ENCODE measurements around the gene TLL1.

TLL1 gene

GRCh38 chr4:165894159-165894558, 21.1 kb downstream of the TLL1 start:
- DNase-seq (ENCODE audit: low read depth in 3 of 3): no peak

- DNase-seq (ENCODE audit: low read depth in 3 of 3): no peak
Measured at GRCh38 chr4:165905405-165906027, 32.5 kb downstream of the TLL1 start.

GRCh38 chr4:165906272-165906671, 33.2 kb downstream of the TLL1 start:
- no peak for DNase-seq (ENCODE audit: low read depth in 3 of 3)

DNA sequence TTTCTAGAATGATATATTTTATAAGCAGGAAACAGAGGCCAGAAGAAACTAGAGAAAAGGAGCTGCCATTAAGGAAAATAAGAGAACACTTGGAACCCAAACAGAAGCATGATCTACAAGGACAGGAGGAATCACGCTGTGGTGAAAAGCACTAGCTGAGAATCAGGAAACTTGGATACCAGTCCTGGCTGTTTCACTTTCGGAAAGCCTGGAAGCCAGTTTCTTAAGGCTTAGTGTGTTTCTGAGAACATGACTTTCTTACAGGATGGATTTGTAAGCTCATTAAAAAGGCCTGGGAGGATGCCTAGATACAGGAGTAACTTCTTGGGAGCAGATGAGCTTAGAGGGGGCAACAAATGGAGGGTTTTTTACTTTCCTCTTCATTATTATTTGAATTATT, 36.9 kb downstream of the TLL1 start:
- DNase-seq (ENCODE audit: low read depth in 3 of 3): no peak

DNA sequence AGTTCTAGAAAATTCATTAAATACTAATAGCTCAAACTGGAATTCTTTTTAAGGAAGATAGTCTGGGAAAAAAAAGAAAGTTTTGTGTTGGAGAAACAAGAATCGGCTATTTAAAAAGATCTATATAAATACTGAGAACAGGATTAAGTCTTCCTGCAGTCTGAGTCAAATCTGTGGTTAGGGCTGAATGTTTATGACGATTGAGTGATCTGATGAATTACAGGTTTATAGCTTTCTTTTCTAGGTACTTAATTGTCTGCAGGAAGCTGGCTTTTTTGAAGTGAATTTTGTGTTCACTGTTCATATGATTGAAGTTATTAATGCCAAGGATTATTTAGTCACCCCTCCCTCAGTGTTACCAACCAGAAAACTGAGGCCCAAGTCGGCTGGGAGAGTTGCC, 42.2 kb downstream of the TLL1 start:
- no peak for DNase-seq (ENCODE audit: low read depth in 3 of 3)

DNA sequence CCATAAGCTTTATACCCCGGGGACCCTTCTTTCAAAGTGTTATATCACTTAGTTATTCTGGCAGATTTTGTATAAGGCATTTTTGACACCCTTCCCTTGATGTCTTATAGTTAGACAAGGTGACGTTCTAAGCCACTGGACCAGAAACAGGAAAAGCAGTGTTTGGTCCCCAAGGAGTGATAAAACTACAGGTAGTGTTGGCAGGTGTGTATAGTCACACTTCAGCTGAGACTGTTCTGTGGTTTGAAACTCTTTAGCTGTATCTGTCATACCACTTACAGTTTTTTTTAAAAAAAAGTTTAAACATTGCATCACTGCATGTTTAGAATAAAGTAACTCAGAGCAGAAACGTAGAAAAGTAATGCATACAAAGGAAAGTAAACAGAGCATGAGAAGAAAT, 48.5 kb downstream of the TLL1 start:
- no peak for DNase-seq (ENCODE audit: low read depth in 3 of 3)

GRCh38 chr4:165922747-165923146, 49.7 kb downstream of the TLL1 start:
- no peak for DNase-seq (ENCODE audit: low read depth in 3 of 3)

DNA sequence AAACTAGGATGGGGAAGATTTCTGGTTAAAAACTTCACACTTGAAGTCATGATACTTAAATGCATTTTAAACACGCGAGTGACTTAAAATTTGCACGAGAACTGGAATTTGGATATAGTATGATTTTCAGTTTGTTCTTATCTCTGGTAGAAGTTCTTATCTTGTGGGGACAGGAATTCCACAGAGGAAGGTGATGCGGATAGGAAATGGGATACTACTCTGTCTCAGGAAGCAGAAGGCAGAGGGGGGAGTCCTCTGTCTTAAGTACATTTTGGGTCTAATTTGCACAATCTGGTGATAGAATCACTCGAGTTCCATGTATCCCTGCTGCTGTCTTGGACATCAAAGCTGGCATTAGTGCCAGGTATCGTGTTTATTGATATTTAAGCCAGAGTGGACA, 53.3 kb downstream of the TLL1 start:
- DNase-seq (ENCODE audit: low read depth in 3 of 3): no peak

- no peak for DNase-seq (ENCODE audit: low read depth in 3 of 3)
Measured at GRCh38 chr4:165927366-165927765, 54.3 kb downstream of the TLL1 start.

DNA sequence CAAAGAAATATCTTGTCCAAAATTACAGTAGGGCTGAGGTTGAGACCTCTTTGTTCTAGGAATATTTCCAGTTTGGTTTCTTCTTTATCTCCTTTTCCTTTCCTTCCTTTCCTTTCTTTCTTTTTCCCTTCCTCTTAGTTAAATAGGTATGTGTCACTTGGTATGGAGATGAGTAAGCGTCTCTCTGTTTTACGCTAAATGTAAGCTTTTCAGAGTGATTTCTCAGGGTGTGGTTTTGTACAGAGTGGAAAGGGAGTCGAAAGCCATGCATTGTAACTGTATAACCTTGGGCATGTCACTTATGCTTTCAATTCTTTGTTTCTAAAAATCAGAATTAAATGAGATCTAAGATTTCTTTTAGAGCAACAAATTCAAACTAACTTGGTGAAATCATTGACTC, 54.8 kb downstream of the TLL1 start:
- no peak for DNase-seq (ENCODE audit: low read depth in 3 of 3)

- DNase-seq (ENCODE audit: low read depth in 3 of 3): no peak
Measured at GRCh38 chr4:165928601-165929000, 55.6 kb downstream of the TLL1 start.

- DNase-seq (ENCODE audit: low read depth in 3 of 3): no peak
Measured at GRCh38 chr4:165929662-165930061, 56.6 kb downstream of the TLL1 start.

- DNase-seq (ENCODE audit: low read depth in 3 of 3): no peak
Measured at GRCh38 chr4:165931741-165932140, 58.7 kb downstream of the TLL1 start.

- no peak for DNase-seq (ENCODE audit: low read depth in 3 of 3)
Measured at GRCh38 chr4:165944900-165945299, 71.9 kb downstream of the TLL1 start.

- DNase-seq (ENCODE audit: low read depth in 3 of 3): no peak
Measured at GRCh38 chr4:165945991-165946390, 73.0 kb downstream of the TLL1 start.

- no peak for DNase-seq (ENCODE audit: low read depth in 3 of 3)
Measured at GRCh38 chr4:165947019-165947418, 74.0 kb downstream of the TLL1 start.

- no peak for DNase-seq (ENCODE audit: low read depth in 3 of 3)
Measured at GRCh38 chr4:165953181-165953580, 80.1 kb downstream of the TLL1 start.

DNA sequence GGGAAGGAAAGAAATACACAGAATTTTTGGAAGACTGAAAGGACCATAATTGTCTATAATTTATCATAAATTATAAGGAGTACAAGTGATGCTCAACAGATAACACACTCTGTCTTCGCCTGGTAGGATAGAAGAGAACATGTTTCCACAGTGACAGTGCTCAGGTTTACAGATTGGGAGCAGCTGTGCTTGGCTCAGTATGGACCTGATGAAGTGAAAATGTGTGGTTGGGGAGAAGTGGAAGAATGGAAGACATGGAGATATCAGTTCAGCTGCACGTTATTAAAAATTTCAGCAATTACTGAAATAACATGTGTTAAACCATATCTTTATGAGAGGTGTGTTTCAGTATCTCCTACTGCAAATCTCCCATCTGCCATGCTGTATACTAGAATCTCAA, 90.6 kb downstream of the TLL1 start:
- no peak for DNase-seq (ENCODE audit: low read depth in 3 of 3)

GRCh38 chr4:165964591-165964990, 91.6 kb downstream of the TLL1 start:
- DNase-seq (ENCODE audit: low read depth in 3 of 3): no peak

- no peak for DNase-seq (ENCODE audit: low read depth in 3 of 3)
Measured at GRCh38 chr4:165965503-165965902, 92.5 kb downstream of the TLL1 start.

DNA sequence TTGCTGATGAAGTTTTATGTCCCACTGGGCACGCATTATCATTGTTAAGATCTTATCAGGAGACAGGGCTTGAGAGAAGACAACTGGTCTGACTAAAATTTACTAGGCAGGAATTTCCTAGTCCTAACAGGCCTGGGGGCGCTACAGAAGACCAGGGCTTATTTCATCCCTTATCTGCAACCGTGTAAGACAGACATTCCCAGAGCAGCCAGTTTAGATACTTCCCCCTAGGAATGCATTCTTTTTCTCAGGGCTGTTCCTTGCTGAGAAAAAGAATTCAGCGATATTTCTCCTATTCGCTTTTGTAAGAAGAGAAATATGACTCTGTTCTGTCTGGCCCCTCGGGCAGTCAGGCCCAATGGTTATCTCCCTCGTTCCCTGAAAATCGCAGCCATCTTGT, 93.8 kb downstream of the TLL1 start:
- DNase-seq (ENCODE audit: low read depth in 3 of 3): no peak

- DNase-seq (ENCODE audit: low read depth in 3 of 3): no peak
Measured at GRCh38 chr4:165967486-165967885, 94.4 kb downstream of the TLL1 start.

- DNase-seq (ENCODE audit: low read depth in 3 of 3): no peak
Measured at GRCh38 chr4:165970703-165971420, 97.8 kb downstream of the TLL1 start.

GRCh38 chr4:165971446-165971845, 98.4 kb downstream of the TLL1 start:
- DNase-seq (ENCODE audit: low read depth in 3 of 3): no peak

All from stimulated activated CD4-positive, alpha-beta T cell treated with anti-CD3 and anti-CD28 coated beads, TNF-alpha, amount 100 ng/mL, for 24 hours (primary cell).